ENCODE measurements around the gene B2M.

DNA sequence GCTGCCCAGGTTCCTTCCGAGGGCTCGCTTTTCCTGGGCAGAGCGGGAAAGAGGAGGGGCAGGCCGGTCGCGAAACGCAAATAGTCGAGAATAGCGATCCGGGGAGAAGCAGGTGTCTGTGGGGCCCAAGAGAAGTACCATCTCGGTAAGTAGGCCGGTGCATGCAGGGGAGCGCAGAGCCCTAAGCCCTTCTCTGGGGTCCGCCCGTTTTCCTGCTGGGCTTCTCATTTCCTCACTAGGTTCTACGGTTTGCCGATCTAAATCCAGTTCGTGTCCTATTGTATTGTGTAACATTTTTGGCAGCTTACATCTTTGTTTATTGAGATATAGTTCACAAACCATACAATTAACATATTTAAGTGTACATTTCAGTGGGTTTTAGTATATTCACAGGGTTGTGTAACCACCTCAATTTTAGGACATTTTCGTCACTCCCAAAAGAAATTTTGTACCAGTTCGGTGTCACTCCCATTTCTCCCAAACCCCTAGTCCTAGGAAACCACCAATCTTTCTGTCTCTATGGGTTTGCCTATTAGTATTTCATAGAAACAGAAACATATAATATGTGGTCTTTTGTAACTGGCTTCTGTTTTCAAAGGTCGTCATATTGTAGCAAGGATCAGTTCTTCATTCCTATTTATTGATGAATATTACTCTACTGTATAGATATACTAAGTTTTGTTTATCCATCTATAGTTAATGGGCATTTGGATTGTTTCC, 18.3 kb downstream of the B2M start:
- TF ChIP-seq, protein P1, sequence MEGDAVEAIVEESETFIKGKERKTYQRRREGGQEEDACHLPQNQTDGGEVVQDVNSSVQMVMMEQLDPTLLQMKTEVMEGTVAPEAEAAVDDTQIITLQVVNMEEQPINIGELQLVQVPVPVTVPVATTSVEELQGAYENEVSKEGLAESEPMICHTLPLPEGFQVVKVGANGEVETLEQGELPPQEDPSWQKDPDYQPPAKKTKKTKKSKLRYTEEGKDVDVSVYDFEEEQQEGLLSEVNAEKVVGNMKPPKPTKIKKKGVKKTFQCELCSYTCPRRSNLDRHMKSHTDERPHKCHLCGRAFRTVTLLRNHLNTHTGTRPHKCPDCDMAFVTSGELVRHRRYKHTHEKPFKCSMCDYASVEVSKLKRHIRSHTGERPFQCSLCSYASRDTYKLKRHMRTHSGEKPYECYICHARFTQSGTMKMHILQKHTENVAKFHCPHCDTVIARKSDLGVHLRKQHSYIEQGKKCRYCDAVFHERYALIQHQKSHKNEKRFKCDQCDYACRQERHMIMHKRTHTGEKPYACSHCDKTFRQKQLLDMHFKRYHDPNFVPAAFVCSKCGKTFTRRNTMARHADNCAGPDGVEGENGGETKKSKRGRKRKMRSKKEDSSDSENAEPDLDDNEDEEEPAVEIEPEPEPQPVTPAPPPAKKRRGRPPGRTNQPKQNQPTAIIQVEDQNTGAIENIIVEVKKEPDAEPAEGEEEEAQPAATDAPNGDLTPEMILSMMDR (IDR thresholded peaks at IDR 0.05): no peak
- no peak for TF ChIP-seq POLR2A (IDR thresholded peaks at IDR 0.05)
